ENCODE results near the gene HRK.

The HRK gene

DNA sequence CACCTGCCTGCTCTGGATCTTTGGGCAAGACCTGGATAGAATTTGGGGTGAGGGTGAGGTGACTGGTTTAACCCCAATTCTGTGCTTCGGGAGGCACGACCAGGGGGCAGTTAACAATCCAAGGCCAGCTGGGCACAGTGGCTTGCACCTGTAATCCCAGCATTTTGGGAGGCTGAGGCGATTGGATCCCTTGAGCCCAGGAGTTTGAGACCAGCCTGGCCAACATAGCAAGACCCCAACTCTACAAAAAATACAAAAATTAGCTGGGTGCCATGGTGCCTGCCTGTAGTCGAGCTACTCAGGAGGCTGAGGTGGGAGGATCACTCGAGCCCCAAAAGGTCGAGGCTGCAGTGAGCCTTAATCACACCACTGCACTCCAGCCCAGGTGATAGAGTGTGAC lies 38.2 kb downstream of the HRK start:
- no peaks in the 10 kb centered on the region for H3K36me3 ChIP-seq
- no peaks in the 10 kb centered on the region for H3K27me3 ChIP-seq
- TF ChIP-seq, protein P1, sequence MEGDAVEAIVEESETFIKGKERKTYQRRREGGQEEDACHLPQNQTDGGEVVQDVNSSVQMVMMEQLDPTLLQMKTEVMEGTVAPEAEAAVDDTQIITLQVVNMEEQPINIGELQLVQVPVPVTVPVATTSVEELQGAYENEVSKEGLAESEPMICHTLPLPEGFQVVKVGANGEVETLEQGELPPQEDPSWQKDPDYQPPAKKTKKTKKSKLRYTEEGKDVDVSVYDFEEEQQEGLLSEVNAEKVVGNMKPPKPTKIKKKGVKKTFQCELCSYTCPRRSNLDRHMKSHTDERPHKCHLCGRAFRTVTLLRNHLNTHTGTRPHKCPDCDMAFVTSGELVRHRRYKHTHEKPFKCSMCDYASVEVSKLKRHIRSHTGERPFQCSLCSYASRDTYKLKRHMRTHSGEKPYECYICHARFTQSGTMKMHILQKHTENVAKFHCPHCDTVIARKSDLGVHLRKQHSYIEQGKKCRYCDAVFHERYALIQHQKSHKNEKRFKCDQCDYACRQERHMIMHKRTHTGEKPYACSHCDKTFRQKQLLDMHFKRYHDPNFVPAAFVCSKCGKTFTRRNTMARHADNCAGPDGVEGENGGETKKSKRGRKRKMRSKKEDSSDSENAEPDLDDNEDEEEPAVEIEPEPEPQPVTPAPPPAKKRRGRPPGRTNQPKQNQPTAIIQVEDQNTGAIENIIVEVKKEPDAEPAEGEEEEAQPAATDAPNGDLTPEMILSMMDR (IDR thresholded peaks at IDR 0.05) = no peak
- H3K4me3 ChIP-seq = no peak overlapping the region
- no peak for DNase-seq
- no peak overlapping the region for H3K27ac ChIP-seq
- H3K9me3 ChIP-seq = no peaks in the 10 kb centered on the region
- intact Hi-C loops (cut with DNase I; ENCODE audit: low total_unique reads) = no loop called here
- H3K4me1 ChIP-seq = no peaks in the 10 kb centered on the region

DNA sequence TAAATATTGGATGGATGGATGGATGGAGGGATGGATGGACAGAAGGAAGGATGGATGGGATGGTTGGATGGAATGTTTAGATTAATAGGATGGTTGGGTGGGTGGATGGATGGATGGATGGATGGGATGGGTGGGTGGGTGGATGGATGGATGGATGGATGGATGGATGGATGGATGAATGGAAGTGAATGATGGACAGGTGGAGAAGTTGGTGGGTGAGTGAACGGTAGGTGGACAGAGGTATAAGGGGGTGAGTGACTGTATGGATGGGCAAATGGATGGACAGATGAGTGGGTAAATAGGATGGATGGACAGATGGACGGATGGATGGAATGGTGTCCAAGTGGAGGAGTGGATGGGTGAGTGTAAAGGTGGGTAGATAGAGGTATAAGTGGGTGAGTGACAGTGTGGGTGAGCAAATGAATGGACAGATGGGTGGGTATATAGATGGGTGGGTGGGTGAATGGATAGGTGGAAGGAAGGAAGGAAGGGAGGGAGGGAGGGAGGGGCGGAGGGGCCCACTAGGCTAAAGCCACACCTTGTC lies 41.9 kb downstream of the HRK start:
- DNase-seq = no peak
- intact Hi-C loops (cut with DNase I; ENCODE audit: low total_unique reads) = no loop called here
- Histone ChIP-seq H3K27ac (no peak overlapping the region), H3K4me1 (no peaks in the 10 kb centered on the region), H3K4me3 (no peak overlapping the region), H3K27me3 (no peaks in the 10 kb centered on the region), H3K36me3 (no peaks in the 10 kb centered on the region), H3K9me3 (no peaks in the 10 kb centered on the region)
- TF ChIP-seq, protein P1 (IDR thresholded peaks at IDR 0.05) = no peak

DNA sequence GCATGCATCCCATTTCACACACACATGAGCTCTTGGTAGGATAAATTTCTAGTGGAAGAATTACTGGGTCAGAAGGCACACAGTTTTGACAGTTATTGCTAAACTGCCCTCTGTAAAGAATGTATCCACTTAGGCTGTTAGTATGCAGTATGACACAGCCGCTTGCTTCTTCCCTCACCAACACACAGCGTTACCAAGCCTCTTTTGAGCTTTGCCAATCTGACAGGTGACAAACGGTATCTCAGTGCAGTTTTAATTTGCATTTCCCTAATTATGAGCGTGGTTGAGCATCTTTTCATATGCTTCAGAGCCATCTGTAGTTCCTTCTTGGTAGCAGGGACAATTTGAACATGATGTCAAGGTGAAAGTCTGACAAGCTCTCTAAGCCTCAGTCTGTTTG lies 42.9 kb downstream of the HRK start:
- Histone ChIP-seq H3K27me3 (no peaks in the 10 kb centered on the region), H3K9me3 (no peaks in the 10 kb centered on the region), H3K4me3 (no peak overlapping the region), H3K36me3 (no peaks in the 10 kb centered on the region), H3K27ac (no peak overlapping the region), H3K4me1 (no peaks in the 10 kb centered on the region)
- intact Hi-C loops (cut with DNase I; ENCODE audit: low total_unique reads) = no loop called here
- DNase-seq = no peak
- TF ChIP-seq, protein P1 (IDR thresholded peaks at IDR 0.05) = no peak

DNA sequence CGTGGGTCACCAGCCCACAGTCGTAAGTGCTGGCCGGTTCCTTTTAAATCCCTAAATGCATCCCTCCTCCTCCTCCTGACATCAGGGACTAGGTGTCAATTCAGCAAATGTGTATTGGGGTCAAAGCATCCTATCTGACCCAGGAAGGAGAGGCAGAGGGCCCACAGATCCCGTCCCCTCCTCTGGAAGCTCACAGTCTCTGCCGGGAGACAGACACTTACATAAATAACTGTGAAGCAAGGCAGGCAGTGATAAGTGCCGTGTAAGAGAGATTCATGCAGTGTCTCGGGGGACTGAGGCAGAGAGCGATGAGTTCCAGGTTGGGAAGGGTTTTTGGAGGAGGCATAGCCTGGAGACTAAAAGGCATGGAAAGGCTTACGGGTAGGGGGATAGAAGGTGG lies 44.1 kb downstream of the HRK start:
- TF ChIP-seq, protein P1 (IDR thresholded peaks at IDR 0.05) = no peak

DNA sequence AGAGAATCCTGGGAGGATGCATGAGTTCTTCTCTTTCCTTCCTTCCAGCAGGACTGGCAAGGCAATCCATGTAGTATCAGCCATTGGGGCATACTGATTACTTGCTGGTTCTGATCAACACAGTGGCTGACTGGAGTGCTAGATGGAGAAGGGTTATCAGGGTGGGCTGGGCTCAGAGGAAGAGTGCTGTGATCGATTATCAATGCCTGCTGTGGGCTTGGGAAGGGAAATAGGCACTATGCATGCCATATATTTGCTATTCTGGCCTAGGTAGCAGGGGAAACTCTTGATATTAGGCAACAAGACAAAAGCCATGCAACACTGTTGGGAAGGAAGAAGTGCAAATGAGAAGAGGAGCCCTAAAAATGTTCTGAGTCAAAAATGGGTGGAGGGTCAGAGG lies 45.8 kb downstream of the HRK start:
- Histone ChIP-seq H3K4me1 (no peaks in the 10 kb centered on the region), H3K27ac (no peak overlapping the region), H3K4me3 (no peak overlapping the region), H3K27me3 (no peaks in the 10 kb centered on the region), H3K9me3 (no peaks in the 10 kb centered on the region), H3K36me3 (no peaks in the 10 kb centered on the region)
- intact Hi-C loops (cut with DNase I; ENCODE audit: low total_unique reads) = no loop called here
- no peak for DNase-seq
- TF ChIP-seq, protein P1 (IDR thresholded peaks at IDR 0.05) = no peak

More for the DNA sequence above, 44.1 kb downstream of the HRK start:
- H3K27ac ChIP-seq = no peak overlapping the region
- H3K4me3 ChIP-seq = no peak overlapping the region
- intact Hi-C loops (cut with DNase I; ENCODE audit: low total_unique reads) = no loop called here
- no peaks in the 10 kb centered on the region for H3K27me3 ChIP-seq
- no peak for DNase-seq
- H3K9me3 ChIP-seq = no peaks in the 10 kb centered on the region
- no peaks in the 10 kb centered on the region for H3K36me3 ChIP-seq
- H3K4me1 ChIP-seq = no peaks in the 10 kb centered on the region

DNA sequence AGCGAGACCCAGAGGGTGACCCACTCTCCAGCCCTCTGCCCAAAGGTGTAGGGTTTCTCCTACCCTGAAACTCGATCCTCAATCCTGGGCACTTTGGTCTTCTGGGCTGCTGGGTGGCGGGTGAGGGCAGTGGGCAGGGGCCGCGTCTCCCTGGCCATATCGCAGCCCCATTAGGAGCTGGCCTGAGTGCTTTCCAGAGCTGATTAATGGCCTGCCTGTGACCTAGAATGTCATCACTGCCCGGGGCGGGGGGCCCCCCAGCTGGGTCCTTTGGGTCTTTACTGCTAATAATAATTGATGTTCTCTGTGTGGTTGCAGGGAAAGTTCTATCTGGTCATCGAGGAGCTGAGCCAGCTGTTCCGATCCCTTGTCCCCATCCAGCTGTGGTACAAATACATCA lies 47.8 kb downstream of the HRK start:
- no peaks in the 10 kb centered on the region for H3K36me3 ChIP-seq
- no peaks in the 10 kb centered on the region for H3K9me3 ChIP-seq
- no peaks in the 10 kb centered on the region for H3K27me3 ChIP-seq
- TF ChIP-seq, protein P1 (IDR thresholded peaks at IDR 0.05) = no peak
- no peak overlapping the region for H3K27ac ChIP-seq
- no peak overlapping the region for H3K4me3 ChIP-seq
- intact Hi-C loops (cut with DNase I; ENCODE audit: low total_unique reads) = no loop called here
- H3K4me1 ChIP-seq = no peaks in the 10 kb centered on the region
- DNase-seq = no peak

Measured in tibial artery (tissue), 4 donors.